ENCODE results near the gene OR5K2. TPM values are rescaled to one million over a fixed set of nuclear protein-coding genes. Genes with fewer than 3 reads are reported as not detected.

Gene OR5K2
- total and polyA plus RNA-seq, 10 of the 15 experiments (the other 5 are each of a cell fraction or from before 2014, with no cell fraction given) = 0.12 TPM; not detected in 9

DNA sequence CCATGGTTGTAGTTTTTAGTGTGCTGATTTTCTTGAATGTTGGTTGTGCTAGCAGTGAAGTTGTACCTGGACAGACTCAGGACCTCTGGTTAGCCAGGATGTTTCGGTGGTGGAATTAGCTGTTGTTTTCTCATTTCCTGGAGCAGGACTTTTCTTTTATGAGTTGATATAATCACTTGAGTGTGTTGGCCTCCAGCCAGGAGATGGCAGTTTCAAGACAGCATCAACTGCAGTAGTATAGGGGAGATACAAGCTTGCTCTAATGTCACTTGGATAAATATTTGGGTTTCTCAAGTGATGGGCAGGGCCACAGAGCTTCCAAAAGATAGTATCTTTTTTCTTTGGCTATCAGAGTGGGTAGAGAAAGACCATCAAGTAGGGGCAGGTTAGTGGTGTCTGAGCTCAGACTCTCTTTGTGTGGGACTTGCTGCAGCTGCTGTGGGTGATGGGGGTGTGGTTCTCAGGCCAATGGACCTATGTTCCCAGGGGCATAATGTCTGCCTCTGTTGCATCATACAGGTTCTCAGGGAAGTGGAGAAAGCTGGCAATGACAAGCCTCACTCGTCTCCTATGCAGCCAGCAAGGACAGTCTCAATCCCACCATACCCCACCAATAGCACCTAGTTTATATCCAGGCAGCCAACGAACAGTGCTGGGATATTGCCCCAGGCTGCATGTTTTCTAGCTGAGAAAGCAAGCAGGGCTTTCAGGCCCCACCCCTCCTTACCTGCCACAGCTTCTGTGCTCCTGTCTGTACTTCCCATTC, 14.6 kb upstream of the OR5K2 start:
- Histone ChIP-seq H2AFZ (ENCODE audit: control insufficient read depth, low read depth, low read length) (peak overlapping the region; percentile 21; the same call in 1 of the 2 replicates), H3K27me3 (replicated peaks in 1 of 2; ENCODE audit: control insufficient read depth in 2 of 2, insufficient read depth in 2 of 2, low read length in 1 of 2) (no peaks in the 10 kb centered on the region), H3K9me3 (replicated peaks; ENCODE audit: control insufficient read depth, insufficient read depth, low read length) (peaks cover 2% of the 10 kb centered on the region; the same call in 2 of the 3 replicates), H3K4me1 (ENCODE audit: control insufficient read depth, insufficient read depth, low read length) (no peaks in the 10 kb centered on the region), H3K9ac (ENCODE audit: control insufficient read depth, insufficient read depth, low read length) (no peak overlapping the region), H3K79me2 (ENCODE audit: control insufficient read depth, insufficient read depth, low read length) (no peaks in the 10 kb centered on the region), H3K27ac (ENCODE audit: control insufficient read depth, insufficient read depth) (no peak overlapping the region), H3K36me3 (ENCODE audit: control insufficient read depth in 2 of 2, insufficient read depth in 2 of 2, low read length in 1 of 2) (no peaks in the 10 kb centered on the region), H3K4me2 (ENCODE audit: control insufficient read depth, insufficient read depth) (no peak overlapping the region), H4K20me1 (ENCODE audit: control insufficient read depth, insufficient read depth) (no peaks in the 10 kb centered on the region), H3K4me3 (no peak overlapping the region)
- RAD21 ChIA-PET (ENCODE audit: unreplicated experiment) = no interaction called here
- SMC1A ChIA-PET (ENCODE audit: uncharacterized antibody, unreplicated experiment) = interaction anchor here (1.0 to 2.0 kb wide), 7 partner anchors 12 to 370 kb away, joined by 3 to 10 read pairs (median 3); partner anchors contain the start of genes CLDND1 and OR5K1
- intact Hi-C loops (cut with micrococcal nuclease; ENCODE audit: unreplicated experiment) = no loop called here
- CTCF ChIA-PET = interaction anchor here (0.6 to 1.1 kb wide), 2 partner anchors 18 to 90 kb away, joined by 3 read pairs; no protein-coding TSS in a partner anchor
- 30% methylated on average over 3 of the region's 3 CpGs for WGBS (ENCODE audit: insufficient coverage, insufficient replicate concordance, low lambda C conversion rate, missing lambda C conversion rate)
- no TSS peak for BruUV-seq (replicated peaks)
- POLR2A ChIA-PET = no interaction called here
- in situ Hi-C loops (cut with MboI) = no loop called here
- no peak; the same call in 2 of the 3 replicates for ATAC-seq
- TF ChIP-seq TCF12 (IDR thresholded peaks at IDR 0.05; ENCODE audit: low read depth, low read length) (peak; percentile 45; the same call in 1 of the 2 replicates), BRCA1 (IDR thresholded peaks at IDR 0.05; ENCODE audit: low read depth, low read length) (no peak)
- no peak for DNase-seq (ENCODE audit: low read depth, low spot score)
- FAIRE-seq = no peak

DNA sequence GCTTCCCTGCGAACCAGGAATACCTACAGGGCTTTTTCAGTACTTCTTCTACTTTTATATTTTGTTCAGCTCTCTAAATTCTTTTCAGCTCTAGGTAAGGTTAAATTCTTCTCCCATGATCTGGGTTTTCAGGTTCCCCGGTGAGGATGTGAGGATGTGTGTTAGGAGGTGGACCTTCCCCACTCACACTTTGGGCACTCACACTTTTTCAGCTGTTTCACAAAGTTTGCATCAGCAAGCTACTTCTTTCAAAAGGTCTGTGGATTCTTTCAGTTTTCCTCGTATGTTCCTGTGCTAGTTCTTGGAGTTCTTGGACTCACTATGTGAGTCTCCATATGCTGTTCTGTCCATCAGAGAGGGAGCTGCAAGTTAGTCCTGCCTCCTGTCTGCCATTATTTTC, 13.9 kb upstream of the OR5K2 start:
- ChIA-PET POLR2A (no interaction called here), SMC1A (ENCODE audit: uncharacterized antibody, unreplicated experiment) (interaction anchor here (0.6 to 2.0 kb wide), 6 partner anchors 13 to 104 kb away, joined by 3 to 10 read pairs (median 4); partner anchors contain the start of genes CLDND1 and OR5K1), CTCF (interaction anchor here (1.1 kb wide), 1 partner anchor 17 kb away, joined by 3 read pairs; no protein-coding TSS in a partner anchor), RAD21 (ENCODE audit: unreplicated experiment) (no interaction called here)
- H3K4me2 ChIP-seq (ENCODE audit: control insufficient read depth, insufficient read depth) = no peak overlapping the region
- peaks cover 3% of the 10 kb centered on the region; the same call in 2 of the 3 replicates for H3K9me3 ChIP-seq (replicated peaks; ENCODE audit: control insufficient read depth, insufficient read depth, low read length)
- H3K4me1 ChIP-seq (ENCODE audit: control insufficient read depth, insufficient read depth, low read length) = no peaks in the 10 kb centered on the region
- 77% methylated on average over 3 of the region's 3 CpGs for WGBS (ENCODE audit: insufficient coverage, insufficient replicate concordance, low lambda C conversion rate, missing lambda C conversion rate)
- ATAC-seq (no peak), DNase-seq (ENCODE audit: low read depth, low spot score) (no peak), FAIRE-seq (no peak)
- TF ChIP-seq ETV6 (conservative IDR thresholded peaks at IDR 0.05 in 1 of 2, IDR thresholded peaks at IDR 0.05 in 1 of 2; ENCODE audit: borderline replicate concordance in 1 of 2, low read depth in 1 of 2) (no peak), NFYA (IDR thresholded peaks at IDR 0.05; ENCODE audit: borderline replicate concordance, low read depth, low read length) (no peak), MTA2 (IDR thresholded peaks at IDR 0.05; ENCODE audit: low read depth) (no peak), TBL1XR1 (IDR thresholded peaks at IDR 0.05; ENCODE audit: low read depth, low read length) (no peak), CREB1 (IDR thresholded peaks at IDR 0.05; ENCODE audit: low read depth) (no peak), RAD21 (IDR thresholded peaks at IDR 0.05; ENCODE audit: insufficient read depth, low read depth, low read length) (no peak), ZNF622 (IDR thresholded peaks at IDR 0.05) (no peak), FOXK2 (IDR thresholded peaks at IDR 0.05) (no peak), JUNB (IDR thresholded peaks at IDR 0.05) (no peak), BRCA1 (IDR thresholded peaks at IDR 0.05; ENCODE audit: low read depth, low read length) (no peak), SP1 (IDR thresholded peaks at IDR 0.05; ENCODE audit: low read depth, low read length) (no peak), ZSCAN29 (IDR thresholded peaks at IDR 0.05) (no peak), HCFC1 (IDR thresholded peaks at IDR 0.05; ENCODE audit: low read length) (no peak)
- TF ChIP-seq, protein P1, sequence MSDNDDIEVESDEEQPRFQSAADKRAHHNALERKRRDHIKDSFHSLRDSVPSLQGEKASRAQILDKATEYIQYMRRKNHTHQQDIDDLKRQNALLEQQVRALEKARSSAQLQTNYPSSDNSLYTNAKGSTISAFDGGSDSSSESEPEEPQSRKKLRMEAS (IDR thresholded peaks at IDR 0.05; ENCODE audit: low read depth, low read length) = no peak
- TF ChIP-seq, protein P2, sequence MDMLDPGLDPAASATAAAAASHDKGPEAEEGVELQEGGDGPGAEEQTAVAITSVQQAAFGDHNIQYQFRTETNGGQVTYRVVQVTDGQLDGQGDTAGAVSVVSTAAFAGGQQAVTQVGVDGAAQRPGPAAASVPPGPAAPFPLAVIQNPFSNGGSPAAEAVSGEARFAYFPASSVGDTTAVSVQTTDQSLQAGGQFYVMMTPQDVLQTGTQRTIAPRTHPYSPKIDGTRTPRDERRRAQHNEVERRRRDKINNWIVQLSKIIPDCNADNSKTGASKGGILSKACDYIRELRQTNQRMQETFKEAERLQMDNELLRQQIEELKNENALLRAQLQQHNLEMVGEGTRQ (IDR thresholded peaks at IDR 0.05; ENCODE audit: borderline replicate concordance, low read depth, low read length) = no peak
- no peak overlapping the region for H3K27ac ChIP-seq (ENCODE audit: control insufficient read depth, insufficient read depth)
- no peak overlapping the region for H2AFZ ChIP-seq (ENCODE audit: control insufficient read depth, low read depth, low read length)
- in situ Hi-C loops (cut with MboI) (no loop called here), intact Hi-C loops (cut with micrococcal nuclease; ENCODE audit: unreplicated experiment) (no loop called here)
- no TSS peak for BruUV-seq (replicated peaks)
- no peak overlapping the region for H3K9ac ChIP-seq (ENCODE audit: control insufficient read depth, insufficient read depth, low read length)
- H3K36me3 ChIP-seq (ENCODE audit: control insufficient read depth in 2 of 2, insufficient read depth in 2 of 2, low read length in 1 of 2) = no peaks in the 10 kb centered on the region
- no peaks in the 10 kb centered on the region for H3K27me3 ChIP-seq (replicated peaks in 1 of 2; ENCODE audit: control insufficient read depth in 2 of 2, insufficient read depth in 2 of 2, low read length in 1 of 2)
- no peaks in the 10 kb centered on the region for H4K20me1 ChIP-seq (ENCODE audit: control insufficient read depth, insufficient read depth)
- H3K4me3 ChIP-seq = no peak overlapping the region
- H3K79me2 ChIP-seq (ENCODE audit: control insufficient read depth, insufficient read depth, low read length) = no peaks in the 10 kb centered on the region

Data from GM12878 (cell line).